Erythroblast (primary cell): ENCODE data around the gene SH3PXD2B.

Source experiments
- DNase-seq, 2 experiments: peaks; one replicate each; lab custom pipeline; 2025; lab: John Stamatoyannopoulos, UW
- GATA1 ChIP-seq: IDR thresholded peaks from 2 replicates; pipeline ENCODE4 v1.6.1; 2011; ENCODE audit warnings: low read depth, mild to moderate bottlenecking, control low read depth, low read length, moderate library complexity
- POLR2A ChIP-seq: IDR thresholded peaks from 2 replicates; pipeline ENCODE4 v1.6.1; 2011; ENCODE audit warnings: mild to moderate bottlenecking, low read length

The SH3PXD2B gene

DNA sequence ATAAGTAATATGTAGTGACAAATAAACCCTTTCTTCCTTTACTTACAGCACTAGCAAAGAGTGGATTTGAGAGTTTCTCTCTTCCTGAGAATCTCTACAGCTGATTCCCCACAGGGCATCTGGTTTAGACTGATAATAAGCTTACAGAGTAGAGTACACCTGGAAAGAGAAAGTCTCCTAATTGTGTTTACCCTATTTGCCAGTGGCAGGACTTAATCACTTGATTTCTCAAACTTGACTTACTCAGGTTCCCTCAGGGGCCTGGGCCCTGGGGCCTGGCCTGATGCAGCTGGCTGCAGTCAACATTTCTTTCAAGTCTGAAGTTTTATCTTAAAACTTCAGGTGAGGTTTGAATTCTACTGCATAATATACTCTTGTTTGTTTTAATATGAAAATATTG is 132.7 kb downstream of the SH3PXD2B start:
- no peak for DNase-seq
- no peak for TF ChIP-seq GATA1
- no peak for TF ChIP-seq POLR2A

DNA sequence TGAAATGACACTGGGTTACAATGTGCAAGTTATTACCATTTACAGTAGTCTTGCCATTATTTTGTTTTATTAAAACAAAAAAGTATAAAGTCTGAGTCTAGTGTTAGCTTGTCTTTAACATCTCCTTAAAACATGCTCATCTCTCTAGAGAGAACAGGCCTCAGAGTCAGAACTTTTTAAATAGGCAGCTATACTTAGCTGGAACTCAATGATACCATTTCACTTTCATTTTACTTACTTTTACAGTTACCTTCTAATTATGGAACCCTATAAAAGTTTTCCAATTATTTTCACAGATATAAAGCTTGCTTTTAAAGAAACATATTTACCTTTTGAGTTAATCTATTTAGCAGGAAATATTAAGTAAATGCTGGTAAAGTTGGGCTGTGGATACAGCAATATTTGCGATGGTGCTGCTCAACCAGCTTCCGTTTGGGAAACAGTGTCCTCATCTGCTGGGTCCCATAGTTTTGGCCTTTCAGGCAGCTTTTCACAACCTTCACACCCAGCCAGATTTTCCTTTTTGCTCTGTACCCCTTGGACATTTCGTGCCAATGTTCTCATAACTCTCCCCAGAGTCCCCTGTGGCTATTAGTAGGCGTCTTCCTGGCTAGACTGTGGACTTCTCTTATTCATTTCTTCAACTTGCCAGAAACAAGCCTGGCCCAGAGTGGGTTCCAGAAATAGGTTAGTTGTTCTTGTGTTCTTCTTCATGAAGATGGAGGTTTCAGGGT is 134.4 kb downstream of the SH3PXD2B start:
- no peak for TF ChIP-seq POLR2A
- TF ChIP-seq GATA1: no peak
- no peak for DNase-seq

DNA sequence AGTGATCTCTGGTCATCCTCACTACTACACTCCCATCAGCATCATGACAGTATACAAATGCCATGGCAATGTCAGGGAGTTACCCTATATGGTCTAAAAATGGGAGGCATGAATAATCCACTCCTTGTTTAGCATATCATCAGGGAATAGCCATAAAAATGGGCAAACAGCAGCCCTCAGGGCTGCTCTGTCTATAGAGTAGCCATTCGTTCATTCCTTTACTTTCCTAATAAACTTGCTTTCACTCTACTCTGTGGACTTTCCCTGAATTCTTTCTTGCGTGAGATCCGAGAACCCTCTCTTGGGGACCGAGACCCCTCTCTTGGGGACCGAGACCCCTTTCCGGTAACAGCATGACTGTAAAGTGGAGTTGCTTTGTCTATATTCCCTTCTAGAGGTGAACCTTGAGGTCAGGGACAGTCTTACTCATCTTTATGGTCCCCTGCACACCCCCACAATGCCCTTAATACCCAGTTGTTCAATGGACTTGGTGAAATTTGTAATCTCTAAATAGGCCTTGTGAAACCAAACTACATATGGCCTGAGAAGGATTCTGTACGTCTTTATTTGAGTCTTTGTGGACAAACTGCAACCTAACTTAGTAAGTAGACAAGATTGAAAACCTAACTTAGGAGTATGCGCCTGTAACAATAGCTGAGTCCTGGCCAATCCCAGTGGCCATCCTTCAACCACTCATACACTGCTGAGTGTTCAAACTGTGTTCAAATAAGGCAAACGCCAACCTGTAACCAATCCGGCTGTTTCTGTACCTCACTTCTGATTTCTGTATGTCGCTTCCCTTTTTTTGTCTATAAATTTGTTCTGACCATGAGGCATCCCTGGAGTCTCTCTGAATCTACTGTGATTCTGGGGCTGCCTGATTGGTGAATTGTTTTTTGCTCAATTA is 138.5 kb downstream of the SH3PXD2B start:
- DNase-seq: no peak

DNA sequence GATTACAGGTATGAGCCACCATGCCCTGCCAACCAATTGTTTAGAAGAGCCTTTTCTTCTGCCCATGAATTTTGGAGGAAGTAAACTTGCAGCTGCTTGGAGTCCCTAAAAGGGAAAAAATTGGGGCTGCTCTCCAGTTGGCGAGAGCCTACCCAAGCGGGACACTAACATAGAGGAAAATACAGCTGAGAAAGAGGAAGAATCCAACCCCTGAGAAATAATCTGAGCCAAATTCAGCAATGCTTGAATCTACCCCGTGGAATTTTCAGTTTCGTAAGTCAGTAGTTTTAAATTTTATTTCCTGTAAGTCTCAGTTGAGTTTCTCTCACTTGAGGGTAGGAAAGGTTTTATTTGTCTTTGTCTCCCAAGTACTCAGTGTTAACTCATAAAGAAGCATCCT is 140.4 kb downstream of the SH3PXD2B start:
- no peak for DNase-seq
- no peak for TF ChIP-seq POLR2A
- TF ChIP-seq GATA1: no peak

More for the DNA sequence above, 138.5 kb downstream of the SH3PXD2B start:
- TF ChIP-seq POLR2A: no peak
- no peak for TF ChIP-seq GATA1

DNA sequence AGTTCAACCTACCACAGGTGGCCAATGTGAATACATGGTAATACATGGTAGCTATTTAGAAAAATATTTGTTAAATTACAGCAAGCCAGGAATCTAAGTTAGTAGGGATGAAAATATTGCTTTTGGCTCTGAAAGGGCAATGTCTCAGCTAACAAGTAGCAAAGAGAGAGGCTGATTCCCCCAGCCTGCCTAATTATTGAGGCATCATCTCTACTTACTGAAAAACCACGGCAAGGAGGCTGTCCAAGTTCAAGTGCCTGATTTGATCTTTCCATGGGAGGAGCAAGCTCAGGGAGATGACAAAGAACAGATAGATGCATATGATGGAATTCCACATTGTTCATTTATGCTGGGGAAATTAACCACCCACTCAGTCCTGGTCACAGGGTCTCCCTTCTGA is 142.0 kb downstream of the SH3PXD2B start:
- TF ChIP-seq GATA1 (no peak), POLR2A (no peak)
- no peak for DNase-seq

DNA sequence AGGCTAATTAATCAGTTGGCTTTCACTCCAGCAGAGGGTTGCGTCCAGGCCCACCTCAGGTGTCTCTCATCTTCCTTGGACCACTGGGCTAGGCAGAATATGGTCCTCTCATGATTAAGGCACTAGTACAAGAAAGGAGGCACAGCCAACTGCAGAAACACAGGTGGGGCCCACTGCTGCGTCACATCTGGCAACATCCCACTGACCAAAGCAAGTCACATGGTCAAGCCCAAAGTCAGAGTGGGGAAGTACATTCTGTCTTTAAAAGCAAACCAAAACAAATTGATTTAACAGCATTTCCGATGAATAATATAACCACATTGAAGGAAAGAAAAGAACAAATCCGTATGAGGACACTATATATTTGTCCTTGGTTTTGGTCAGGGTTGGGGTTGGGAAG is 142.7 kb downstream of the SH3PXD2B start:
- no peak for TF ChIP-seq POLR2A
- TF ChIP-seq GATA1: no peak
- no peak for DNase-seq

DNA sequence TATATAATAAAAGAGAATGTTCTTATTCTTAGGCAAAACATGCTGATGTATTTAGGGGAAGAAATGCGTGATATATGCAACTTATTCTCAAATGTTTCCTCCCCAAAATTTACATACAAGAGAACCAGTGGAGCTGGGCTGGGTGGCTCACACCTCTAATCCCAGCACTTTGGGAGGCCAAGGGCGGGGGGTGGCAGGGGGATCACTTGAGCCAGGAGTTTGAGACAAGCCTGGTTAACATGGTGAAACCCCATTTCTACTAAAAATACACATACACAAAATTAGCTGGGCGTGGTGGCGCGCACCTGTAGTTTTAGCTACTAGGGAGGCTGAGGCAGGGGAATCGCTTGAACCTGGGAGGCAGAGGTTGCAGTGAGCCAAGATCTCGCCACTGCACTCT is 143.3 kb downstream of the SH3PXD2B start:
- TF ChIP-seq POLR2A: no peak
- TF ChIP-seq GATA1: no peak
- DNase-seq: no peak

DNA sequence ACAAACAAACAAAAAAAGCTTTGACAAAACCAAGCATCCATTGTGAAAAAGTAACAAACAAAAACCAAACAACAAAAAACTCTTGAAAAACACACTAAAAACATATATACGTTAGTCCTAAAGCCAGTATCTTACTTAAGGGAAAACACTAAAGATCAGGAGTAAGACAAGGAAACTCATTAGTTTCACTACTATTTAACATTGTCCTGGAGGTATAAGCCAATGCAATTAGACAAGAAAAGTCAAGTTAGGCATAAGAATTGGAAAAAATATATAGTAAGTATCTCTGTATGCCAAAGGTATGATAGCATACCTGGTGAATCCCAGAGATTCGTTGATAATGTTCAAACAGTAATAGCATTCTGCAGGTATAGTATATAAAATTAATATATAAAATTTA is 148.9 kb downstream of the SH3PXD2B start:
- DNase-seq: no peak
- TF ChIP-seq POLR2A: no peak
- no peak for TF ChIP-seq GATA1

DNA sequence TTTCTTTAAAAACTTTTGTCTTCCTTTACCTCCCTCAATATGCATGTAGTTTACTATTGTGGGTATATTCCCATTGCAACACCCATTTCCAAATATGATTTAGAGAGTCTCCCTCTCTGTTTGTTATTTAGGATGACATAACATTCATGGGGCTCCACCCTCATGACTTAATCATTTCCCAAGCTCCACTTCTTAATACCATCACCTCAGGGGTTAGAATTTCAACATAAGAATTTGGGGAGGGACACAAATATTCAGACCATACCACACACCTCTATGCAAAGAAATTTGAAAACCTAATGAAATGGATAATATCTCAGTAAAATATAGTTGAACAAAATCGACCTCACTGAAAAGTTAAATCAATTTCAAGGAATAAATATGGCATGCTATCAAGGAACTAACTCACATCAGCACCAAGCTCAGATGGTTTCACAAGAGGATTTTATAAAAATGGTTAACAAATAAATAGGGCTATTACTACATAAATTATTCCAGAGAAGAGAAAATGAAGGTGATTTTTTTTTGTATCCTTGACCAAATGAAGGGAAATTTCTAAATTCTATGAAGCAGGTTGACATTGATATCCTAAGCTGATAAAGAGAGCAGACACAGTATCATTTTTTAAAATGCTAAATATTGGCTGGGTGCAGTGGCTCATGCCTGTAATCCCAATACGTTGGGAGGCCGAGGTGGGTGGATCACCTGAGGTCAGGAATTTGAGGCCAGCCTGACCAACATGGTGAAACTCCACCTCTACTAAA is 150.6 kb downstream of the SH3PXD2B start:
- DNase-seq: peak in 1 of 2 experiments; percentile 7
- TF ChIP-seq GATA1 (no peak), POLR2A (no peak)

DNA sequence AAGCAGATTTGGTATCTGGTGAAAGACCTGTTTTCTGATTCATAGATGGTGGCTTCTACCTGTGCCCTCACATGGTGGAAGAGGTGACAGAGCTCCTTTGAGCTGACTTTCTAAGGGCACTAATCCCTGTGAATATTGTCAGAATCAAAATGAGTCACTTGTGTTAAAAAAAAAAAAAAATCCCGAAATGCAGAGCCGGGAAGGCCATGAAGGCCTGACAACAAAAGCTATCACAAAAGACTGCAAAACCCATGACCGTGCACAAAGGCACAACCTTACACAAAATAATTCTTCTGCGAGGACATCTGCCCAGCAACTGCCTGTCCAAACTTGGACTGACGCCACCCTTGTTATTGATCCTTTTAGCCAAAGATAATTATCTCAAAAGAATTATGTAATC is 151.2 kb downstream of the SH3PXD2B start:
- no peak for DNase-seq
- TF ChIP-seq POLR2A (no peak), GATA1 (no peak)

DNA sequence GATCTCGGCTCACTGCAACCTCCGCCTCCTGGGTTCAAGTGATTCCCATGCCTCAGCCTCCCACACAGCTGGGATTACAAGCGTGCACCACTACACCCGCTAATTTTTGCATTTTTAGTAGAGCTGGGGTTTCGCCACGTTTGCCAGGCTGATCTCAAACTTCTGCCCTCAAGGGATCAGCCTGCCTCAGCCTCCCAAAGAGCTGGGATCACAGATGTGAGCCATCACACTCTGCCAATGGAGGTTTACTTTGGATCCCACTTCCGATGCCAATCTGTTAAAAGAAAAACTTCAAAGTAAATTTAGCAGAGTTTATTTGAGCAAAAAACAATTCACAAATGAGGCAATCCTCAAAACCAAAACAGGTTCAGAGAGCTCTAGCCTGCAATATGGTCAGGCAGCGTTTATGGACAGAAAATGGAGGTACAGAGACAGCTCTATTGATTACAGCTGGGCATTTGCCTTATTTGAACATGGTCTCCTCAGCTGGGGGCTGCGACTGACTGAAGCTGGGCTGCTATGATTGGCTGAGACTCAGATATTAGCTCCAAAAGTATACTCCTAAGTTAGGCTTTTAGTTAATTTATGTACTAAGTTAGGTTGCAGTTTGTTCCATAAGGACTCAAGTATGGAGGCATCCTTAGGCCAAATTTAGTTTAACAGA is 152.1 kb downstream of the SH3PXD2B start:
- TF ChIP-seq GATA1 (no peak), POLR2A (no peak)
- DNase-seq: no peak

DNA sequence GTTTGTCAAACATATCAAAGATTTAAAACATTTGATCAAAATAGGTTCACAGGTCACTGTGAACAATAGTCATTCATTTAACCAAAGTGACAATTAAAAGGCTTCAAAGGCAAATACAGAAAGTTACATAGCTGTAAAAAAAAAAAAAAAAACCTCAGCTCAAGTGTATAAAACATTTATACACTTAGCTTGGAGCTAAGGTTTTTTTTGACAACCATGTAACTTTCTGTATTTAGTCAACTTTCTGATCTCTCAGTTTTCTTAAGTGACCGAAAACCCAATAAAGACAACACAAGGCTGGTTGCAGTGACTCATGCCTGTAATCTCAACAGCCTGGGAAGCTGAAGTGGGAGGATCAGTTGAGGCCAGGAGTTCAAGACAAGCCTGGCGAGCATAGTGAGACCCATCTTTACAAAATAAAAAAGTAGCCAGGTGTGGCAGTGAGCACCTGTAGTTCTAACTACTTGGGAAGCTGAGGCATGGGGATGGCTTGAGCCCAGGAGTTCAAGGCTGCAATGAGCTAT is 154.3 kb downstream of the SH3PXD2B start:
- TF ChIP-seq POLR2A (no peak), GATA1 (no peak)
- DNase-seq: no peak

DNA sequence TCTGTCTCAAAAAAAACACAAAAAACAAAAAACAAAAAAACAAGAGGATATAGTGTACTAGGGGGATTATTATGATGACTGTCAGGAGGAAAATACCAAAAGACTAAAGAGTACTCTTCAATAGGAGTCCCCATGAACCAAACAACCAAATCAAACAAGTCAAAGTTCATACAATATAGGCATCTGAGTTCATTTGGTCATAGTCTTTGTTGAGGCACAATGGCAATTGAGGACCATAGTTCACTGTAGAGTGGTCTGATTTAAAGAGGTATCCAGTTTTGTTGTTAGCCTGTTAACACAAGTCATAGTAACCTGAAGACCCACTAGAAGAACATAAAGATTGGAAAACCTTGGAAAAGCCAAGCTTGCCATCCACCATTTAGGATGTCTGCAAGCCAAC is 159.5 kb downstream of the SH3PXD2B start:
- no peak for DNase-seq
- TF ChIP-seq POLR2A: no peak
- TF ChIP-seq GATA1: no peak
